HepG2 (cell line): ENCODE data around the gene SPRYD3. TPM values are rescaled to one million over a fixed set of nuclear protein-coding genes. Genes with fewer than 3 reads are reported as not detected.
A peak's percentile ranks its signal among the peaks of the same experiment; 100 is the strongest.

ENCODE experiments used
- ATF4 ChIP-seq, 2 experiments: fragments of 450-650 bp in 1 of 2; sonication (generic) in 1 of 2; formaldehyde crosslinking; IDR thresholded peaks; 2 replicates each; pipeline versions ENCODE4 v1.5.0 to v1.8.0; 2020 to 2022; ENCODE audit warnings: mild to moderate bottlenecking in 1 of 2, missing genetic modification reagents in 1 of 2
- CCDC6 ChIP-seq: sonication (generic); formaldehyde crosslinking; IDR thresholded peaks from 2 replicates; pipeline ENCODE4 v1.8.1; 2022; ENCODE audit warnings: mild to moderate bottlenecking, missing genetic modification reagents, moderate library complexity
- FLYWCH1 ChIP-seq: sonication (generic); formaldehyde crosslinking; IDR thresholded peaks from 2 replicates; pipeline ENCODE4 v1.8.1; 2023; ENCODE audit warnings: mild to moderate bottlenecking, missing genetic modification reagents
- FOXC1 ChIP-seq: sonication (generic); formaldehyde crosslinking; IDR thresholded peaks from 2 replicates; pipeline ENCODE4 v1.8.0; 2022; ENCODE audit warnings: mild to moderate bottlenecking, missing genetic modification reagents, borderline replicate concordance
- GFI1 ChIP-seq: sonication (generic); formaldehyde crosslinking; IDR thresholded peaks from 2 replicates; pipeline ENCODE4 v1.5.0; 2020; ENCODE audit warnings: missing genetic modification reagents, mild to moderate bottlenecking, borderline replicate concordance
- PHF21A ChIP-seq: sonication (generic); formaldehyde crosslinking; IDR thresholded peaks from 2 replicates; pipeline ENCODE4 v1.5.0; 2020; ENCODE audit warnings: mild to moderate bottlenecking, missing genetic modification reagents
- PLSCR1 ChIP-seq: sonication (generic); formaldehyde crosslinking; IDR thresholded peaks from 2 replicates; pipeline ENCODE4 v1.5.0; 2020; ENCODE audit warnings: missing genetic modification reagents, mild to moderate bottlenecking, borderline replicate concordance
- POLR2AphosphoS5 ChIP-seq: IDR thresholded peaks from 2 replicates; pipeline ENCODE4 v1.6.1; 2012; ENCODE audit warnings: low read depth, low read length
- RBFOX2 ChIP-seq: fragments of 200-400 bp; formaldehyde crosslinking; IDR thresholded peaks from 2 replicates; pipeline ENCODE4 v1.6.1; 2017; ENCODE audit warnings: low read depth, mild to moderate bottlenecking, low read length
- TAF1 ChIP-seq: sonication (generic); formaldehyde crosslinking; IDR thresholded peaks from 2 replicates; pipeline ENCODE4 v1.4.0; 2020; ENCODE audit warnings: missing genetic modification reagents
- THAP9 ChIP-seq: sonication (generic); formaldehyde crosslinking; IDR thresholded peaks from 2 replicates; pipeline ENCODE4; 2020; ENCODE audit warnings: missing genetic modification reagents, mild to moderate bottlenecking, borderline replicate concordance
- ZFAT ChIP-seq: sonication (generic); formaldehyde crosslinking; conservative IDR thresholded peaks from 2 replicates; pipeline ENCODE4 v1.8.1; 2023; ENCODE audit warnings: missing genetic modification reagents, inconsistent platforms
- ZNF556 ChIP-seq: sonication (generic); formaldehyde crosslinking; IDR thresholded peaks from 2 replicates; pipeline ENCODE4 v1.4.0; 2020; ENCODE audit warnings: mild to moderate bottlenecking, missing genetic modification reagents, borderline replicate concordance
- ZNF569 ChIP-seq: sonication (generic); formaldehyde crosslinking; IDR thresholded peaks from 2 replicates; pipeline ENCODE4 v1.5.0; 2020; ENCODE audit warnings: mild to moderate bottlenecking, missing genetic modification reagents, moderate library complexity, borderline replicate concordance
- ZNF781 ChIP-seq: sonication (generic); formaldehyde crosslinking; IDR thresholded peaks from 2 replicates; pipeline ENCODE4 v1.5.1; 2020; ENCODE audit warnings: borderline replicate concordance, mild to moderate bottlenecking, missing genetic modification reagents; ENCODE audit errors: not compliant biosample characterization
- ZXDC ChIP-seq: sonication (generic); formaldehyde crosslinking; IDR thresholded peaks from 2 replicates; pipeline ENCODE4 v1.5.0; 2020; ENCODE audit warnings: mild to moderate bottlenecking, missing genetic modification reagents
- polyA plus RNA-seq, 8 experiments: library from polyadenylated mRNA; depleted of rRNA in 3 of 8; stranded (reverse) in 7 of 8; unstranded in 1 of 8; fragments of >200 nt; fragmentation: Illumina TruSeq in 4 of 8; extraction: Trizol in 4 of 8; gene quantifications; 2 replicates each; pipeline versions ENCODE4 v1.2.1 to v1.2.3, GENCODE V29; 2011 to 2016; ENCODE audit warnings: low read depth in 4 of 8, missing spikeins in 1 of 8, mixed read lengths in 1 of 8; ENCODE audit not compliant: insufficient read depth in 1 of 8
- total RNA-seq, 5 experiments: library from RNA; depleted of rRNA; stranded (reverse); fragments of >200 nt; fragmentation: Illumina TruSeq; extraction: Trizol; gene quantifications; 2 replicates each; pipeline ENCODE4 v1.2.3, GENCODE V29; 2016; ENCODE audit warnings: low read depth in 1 of 5
- TF ChIP-seq, protein P1 (sequence below): sonication (generic); formaldehyde crosslinking; IDR thresholded peaks from 2 replicates; pipeline ENCODE4 v1.4.0; 2020; ENCODE audit warnings: missing genetic modification reagents, mild to moderate bottlenecking, borderline replicate concordance

The SPRYD3 gene
- total and polyA plus RNA-seq, 2 of the 13 experiments (the other 11 are each of a cell fraction or from before 2014, with no cell fraction given), result 9.0 to 9.2 TPM

- TF ChIP-seq PLSCR1 (CRISPR knock-in tag) (no peak), ZXDC (CRISPR knock-in tag) (no peak), FLYWCH1 (CRISPR knock-in tag) (no peak), TAF1 (CRISPR knock-in tag) (peak; percentile 46; the same call in 1 of the 2 replicates), POLR2AphosphoS5 (peak; percentile 52), GFI1 (CRISPR knock-in tag) (no peak), CCDC6 (CRISPR knock-in tag) (no peak), ZFAT (CRISPR knock-in tag) (no peak), RBFOX2 (peak; percentile 93), THAP9 (CRISPR knock-in tag) (peak; percentile 63; the same call in 1 of the 2 replicates), ATF4 (CRISPR knock-in tag; IDR thresholded peaks at IDR 0.05) (no peak), PHF21A (CRISPR knock-in tag) (peak; percentile 30; the same call in 1 of the 2 replicates), ZNF569 (no peak), FOXC1 (0 out of 2 replicates have a peak, but pooled peaks have one; percentile 52), ZNF556 (CRISPR knock-in tag) (0 out of 2 replicates have a peak, but pooled peaks have one; percentile 58), ZNF781 (CRISPR knock-in tag) (no peak)
- TF ChIP-seq, protein P1, sequence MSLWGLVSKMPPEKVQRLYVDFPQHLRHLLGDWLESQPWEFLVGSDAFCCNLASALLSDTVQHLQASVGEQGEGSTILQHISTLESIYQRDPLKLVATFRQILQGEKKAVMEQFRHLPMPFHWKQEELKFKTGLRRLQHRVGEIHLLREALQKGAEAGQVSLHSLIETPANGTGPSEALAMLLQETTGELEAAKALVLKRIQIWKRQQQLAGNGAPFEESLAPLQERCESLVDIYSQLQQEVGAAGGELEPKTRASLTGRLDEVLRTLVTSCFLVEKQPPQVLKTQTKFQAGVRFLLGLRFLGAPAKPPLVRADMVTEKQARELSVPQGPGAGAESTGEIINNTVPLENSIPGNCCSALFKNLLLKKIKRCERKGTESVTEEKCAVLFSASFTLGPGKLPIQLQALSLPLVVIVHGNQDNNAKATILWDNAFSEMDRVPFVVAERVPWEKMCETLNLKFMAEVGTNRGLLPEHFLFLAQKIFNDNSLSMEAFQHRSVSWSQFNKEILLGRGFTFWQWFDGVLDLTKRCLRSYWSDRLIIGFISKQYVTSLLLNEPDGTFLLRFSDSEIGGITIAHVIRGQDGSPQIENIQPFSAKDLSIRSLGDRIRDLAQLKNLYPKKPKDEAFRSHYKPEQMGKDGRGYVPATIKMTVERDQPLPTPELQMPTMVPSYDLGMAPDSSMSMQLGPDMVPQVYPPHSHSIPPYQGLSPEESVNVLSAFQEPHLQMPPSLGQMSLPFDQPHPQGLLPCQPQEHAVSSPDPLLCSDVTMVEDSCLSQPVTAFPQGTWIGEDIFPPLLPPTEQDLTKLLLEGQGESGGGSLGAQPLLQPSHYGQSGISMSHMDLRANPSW (CRISPR knock-in tag), result no peak
Measured at GRCh38 chr12:53102883-53103807, 24.0 kb upstream of the SPRYD3 start, which contains the start of gene SOAT2 (continued).
